K562 (cell line): ENCODE measurements around the gene ZNF438. TPM values are rescaled to one million over a fixed set of nuclear protein-coding genes. Genes with fewer than 3 reads are reported as not detected.

Experiments
- ATAC-seq: fragments of 200-7000 bp; cut with Tn5 transposase; 3 replicates; pipeline ENCODE4 v1.9.1; 2020; ENCODE audit warnings: moderate library complexity
- BruUV-seq: library from RNA; stranded (reverse); fragments of 400-500 nt; replicated peaks from 2 replicates; lab custom pipeline; 2021; lab: Mats Ljungman, UMichigan
- CTCF ChIA-PET: fragments of 300-600 bp; formaldehyde crosslinking; extraction: SDS; loops from one replicate; lab custom pipeline; 2021; ENCODE audit warnings: low intra/inter-chr PET ratio; lab: Yijun Ruan, JAX
- POLR2A ChIA-PET: fragments of 300-600, 350-650 bp; sonication (Branson Sonifier 250); formaldehyde crosslinking; extraction: SDS; loops from one replicate; lab custom pipeline; 2021; ENCODE audit warnings: antibody characterized with exemption, inconsistent platforms; lab: Yijun Ruan, JAX
- DNase-seq, 4 experiments: peaks; one replicate each; pipeline versions ENCODE4 v3.0.0 to v3.0.0-alpha.2; 2011 to 2018; ENCODE audit warnings: low spot score in 3 of 4, mixed read lengths in 3 of 4; ENCODE audit errors: extremely low read depth in 1 of 4
- FAIRE-seq: peaks from 2 replicates; lab custom pipeline; 2011; peaks lifted over from hg19 to GRCh38; lab: Jason Lieb, UNC
- H2AFZ ChIP-seq: 2 replicates; pipeline ENCODE4 v1.6.0; 2011; ENCODE audit warnings: low read depth, low read length, control low read depth, inconsistent platforms
- H3K27ac ChIP-seq: fragments of 200-600 bp; 3 replicates; pipeline ENCODE4 v1.8.0; 2011; ENCODE audit warnings: low read depth, mild to moderate bottlenecking, control low read depth, inconsistent platforms, low read length, moderate library complexity, mixed read lengths; ENCODE audit errors: extremely low read depth
- H3K27me3 ChIP-seq, 2 experiments: fragments of 300-600 bp in 1 of 2; 2 replicates in 1 of 2; 3 replicates in 1 of 2; pipeline versions ENCODE4 v1.6.0 to v1.8.0; 2011; ENCODE audit warnings: inconsistent platforms in 2 of 2, low read length in 2 of 2, mild to moderate bottlenecking in 1 of 2, mixed read lengths in 1 of 2, moderate library complexity in 1 of 2; ENCODE audit not compliant: control insufficient read depth in 2 of 2, insufficient read depth in 2 of 2
- H3K36me3 ChIP-seq: fragments of 300-600 bp; 3 replicates; pipeline ENCODE4 v1.8.0; 2011; ENCODE audit warnings: mild to moderate bottlenecking, low read length, inconsistent platforms; ENCODE audit not compliant: control insufficient read depth, insufficient read depth
- H3K4me1 ChIP-seq, 2 experiments: fragments of 200-600 bp in 1 of 2; replicated peaks in 1 of 2; 2 replicates in 1 of 2; 3 replicates in 1 of 2; pipeline versions ENCODE4 v1.5.1 to v1.8.0; 2011; ENCODE audit warnings: inconsistent platforms in 2 of 2, low read length in 2 of 2, mild to moderate bottlenecking in 1 of 2, mixed read lengths in 1 of 2, moderate library complexity in 1 of 2; ENCODE audit not compliant: control insufficient read depth in 2 of 2, insufficient read depth in 2 of 2
- H3K4me2 ChIP-seq: 2 replicates; pipeline ENCODE4 v1.6.1; 2011; ENCODE audit warnings: low read length, control low read depth, inconsistent platforms, mixed read lengths; ENCODE audit not compliant: insufficient read depth
- H3K4me3 ChIP-seq: fragments of 200-600 bp; sonication (generic), shearing (Covaris generic); 2 replicates; pipeline ENCODE4 v1.5.1; 2016; ENCODE audit warnings: control low read depth, inconsistent platforms
- H3K79me2 ChIP-seq: fragments of 200-600 bp; 3 replicates; pipeline ENCODE4 v1.8.0; 2011; ENCODE audit warnings: low read length, inconsistent platforms; ENCODE audit not compliant: control insufficient read depth, insufficient read depth
- H3K9ac ChIP-seq, 2 experiments: 2 replicates each; pipeline versions ENCODE4 v1.6.0 to v1.6.1; 2011; ENCODE audit warnings: low read depth in 2 of 2, low read length in 2 of 2, control low read depth in 1 of 2, inconsistent platforms in 1 of 2, mild to moderate bottlenecking in 1 of 2, mixed read lengths in 1 of 2; ENCODE audit not compliant: insufficient read depth in 1 of 2
- H3K9me1 ChIP-seq: one replicate; pipeline ENCODE4 v1.6.0; 2011; ENCODE audit warnings: inconsistent platforms, mild to moderate bottlenecking, low read length, moderate library complexity; ENCODE audit not compliant: control insufficient read depth, insufficient read depth
- H3K9me3 ChIP-seq: replicated peaks from 2 replicates; pipeline ENCODE4 v1.5.1; 2011; ENCODE audit warnings: low read depth, low read length, inconsistent platforms; ENCODE audit not compliant: control insufficient read depth, insufficient read depth
- H4K20me1 ChIP-seq: replicated peaks from 2 replicates; pipeline ENCODE4 v1.6.1; 2011; ENCODE audit warnings: low read length, inconsistent platforms, mixed read lengths; ENCODE audit not compliant: control insufficient read depth, insufficient read depth
- BHLHE40 ChIP-seq: IDR thresholded peaks from 2 replicates; pipeline ENCODE4 v1.6.1; 2011; ENCODE audit warnings: low read length, improper control_type of control experiment
- HLTF ChIP-seq: fragments of 450-650 bp; IDR thresholded peaks from 2 replicates; pipeline ENCODE4 v1.6.1; 2016
- KDM2B ChIP-seq: fragments of 250-450 bp; sonication (Bioruptor Pico); IDR thresholded peaks from 2 replicates; pipeline ENCODE4 v1.8.0; 2021; ENCODE audit warnings: mild to moderate bottlenecking, moderate library complexity
- KLF1 ChIP-seq: fragments of 450-650 bp; IDR thresholded peaks from 2 replicates; pipeline ENCODE4 v1.6.1; 2016; ENCODE audit warnings: missing genetic modification characterization, missing compliant biosample characterization
- NCOA1 ChIP-seq: fragments of 450-650 bp; IDR thresholded peaks from 2 replicates; pipeline ENCODE4 v1.6.1; 2016; ENCODE audit warnings: low read depth
- TFAP4 ChIP-seq: sonication (generic); formaldehyde crosslinking; IDR thresholded peaks from 2 replicates; pipeline ENCODE4 v1.8.0; 2022; ENCODE audit warnings: missing genetic modification reagents, mild to moderate bottlenecking, moderate library complexity, borderline replicate concordance
- ZBTB49 ChIP-seq: sonication (generic); formaldehyde crosslinking; IDR thresholded peaks from 2 replicates; pipeline ENCODE4 v1.8.0; 2022; ENCODE audit warnings: missing genetic modification reagents, mild to moderate bottlenecking, borderline replicate concordance
- ZNF239 ChIP-seq: fragments of 250-450 bp; sonication (Bioruptor Pico); IDR thresholded peaks from 2 replicates; pipeline ENCODE4 v1.4.0; 2020; ENCODE audit warnings: mild to moderate bottlenecking
- ZNF449 ChIP-seq: fragments of 250-450 bp; sonication (Bioruptor Pico); IDR thresholded peaks from 2 replicates; pipeline ENCODE4 v1.8.0; 2022; ENCODE audit warnings: moderate library complexity, mild to moderate bottlenecking, inconsistent platforms
- ZNF785 ChIP-seq: fragments of 250-450 bp; sonication (Bioruptor Pico); IDR thresholded peaks from 2 replicates; pipeline ENCODE4 v1.4.0; 2020; ENCODE audit warnings: mild to moderate bottlenecking
- WGBS: fragments of 100-300 bp; shearing (Covaris generic); methylation state at CpG from one replicate; pipeline ENCODE4 v1.1.6; 2016; ENCODE audit warnings: low coverage, mixed read lengths; ENCODE audit not compliant: insufficient coverage; ENCODE audit errors: missing lambda C conversion rate; 5-methylcytosine and 5-hydroxymethylcytosine counted together
- in situ Hi-C: fragments of 300-500 bp; cut with MboI; formaldehyde crosslinking; loops from 4 replicates; pipeline ENCODE4 v1.15.0; 2018; ENCODE audit warnings: inconsistent platforms, mixed read lengths
- intact Hi-C: fragments of 100-400 bp; cut with micrococcal nuclease; formaldehyde crosslinking; loops from 2 replicates; pipeline ENCODE4 v1.14.2; 2022
- polyA plus RNA-seq, 8 experiments: library from polyadenylated mRNA; depleted of rRNA in 4 of 8; stranded (reverse) in 5 of 8; unstranded in 3 of 8; fragments of >200 nt; fragmentation: Nextera tagmentation in 2 of 8; fragmentation: Illumina TruSeq in 1 of 8; extraction: Ambion mirVana in 2 of 8; extraction: Trizol in 1 of 8; gene quantifications; 2 replicates each; pipeline versions ENCODE4 v1.2.1 to v1.2.3, GENCODE V29; 2011 to 2014; ENCODE audit warnings: inconsistent platforms in 1 of 8, missing spikeins in 1 of 8
- total RNA-seq, 7 experiments: library from RNA; depleted of rRNA in 6 of 7; stranded (reverse); fragments of >200 nt in 6 of 7; fragmentation: Illumina TruSeq in 2 of 7; extraction: Trizol in 2 of 7; gene quantifications; 2 replicates each; pipeline versions ENCODE4 v1.2.1 to v1.2.3, GENCODE V29; 2011 to 2021; ENCODE audit warnings: low replicate concordance in 1 of 7
- TF ChIP-seq, protein P1 (sequence below), 2 experiments: fragments of 450-650 bp; IDR thresholded peaks; 2 replicates each; pipeline ENCODE4 v1.6.1; 2016

ZNF438 gene
- total and polyA plus RNA-seq, 9 of the 15 experiments (the other 6 are each of a cell fraction or from before 2014, with no cell fraction given), result 0.45 to 1.5 (median 0.91) TPM

- CTCF ChIA-PET, result no interaction called here
- Histone ChIP-seq H3K79me2 (no peaks in the 10 kb centered on the region), H3K27ac (no peak overlapping the region), H3K9me1 (no peaks in the 10 kb centered on the region), H3K9ac (no peak overlapping the region), H2AFZ (no peak overlapping the region), H3K9me3 (no peaks in the 10 kb centered on the region), H3K36me3 (no peaks in the 10 kb centered on the region), H3K27me3 (peaks cover 0 to 6% of the 10 kb centered on the region in 2 experiments; a peak in 1 of 5 replicates), H3K4me1 (no peaks in the 10 kb centered on the region), H3K4me3 (no peak overlapping the region), H4K20me1 (no peaks in the 10 kb centered on the region), H3K4me2 (no peak overlapping the region)
- DNase-seq, result no peak
- ATAC-seq, result no peak
- TF ChIP-seq, protein P1, sequence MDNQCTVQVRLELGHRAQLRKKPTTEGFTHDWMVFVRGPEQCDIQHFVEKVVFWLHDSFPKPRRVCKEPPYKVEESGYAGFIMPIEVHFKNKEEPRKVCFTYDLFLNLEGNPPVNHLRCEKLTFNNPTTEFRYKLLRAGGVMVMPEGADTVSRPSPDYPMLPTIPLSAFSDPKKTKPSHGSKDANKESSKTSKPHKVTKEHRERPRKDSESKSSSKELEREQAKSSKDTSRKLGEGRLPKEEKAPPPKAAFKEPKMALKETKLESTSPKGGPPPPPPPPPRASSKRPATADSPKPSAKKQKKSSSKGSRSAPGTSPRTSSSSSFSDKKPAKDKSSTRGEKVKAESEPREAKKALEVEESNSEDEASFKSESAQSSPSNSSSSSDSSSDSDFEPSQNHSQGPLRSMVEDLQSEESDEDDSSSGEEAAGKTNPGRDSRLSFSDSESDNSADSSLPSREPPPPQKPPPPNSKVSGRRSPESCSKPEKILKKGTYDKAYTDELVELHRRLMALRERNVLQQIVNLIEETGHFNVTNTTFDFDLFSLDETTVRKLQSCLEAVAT (IDR thresholded peaks at IDR 0.05), result no peak
- intact Hi-C loops (no loop called here), in situ Hi-C loops (no loop called here)
- FAIRE-seq, result no peak
- POLR2A ChIA-PET, result no interaction called here
- BruUV-seq, result no TSS peak
These were observed 154.6 kb downstream of the ZNF438 start for GRCh38 chr10:30877111-30877510.

- 9% methylated on average over 1 of the region's 1 CpG for WGBS
- intact Hi-C loops (no loop called here), in situ Hi-C loops (no loop called here)
- H4K20me1 ChIP-seq, result no peaks in the 10 kb centered on the region
- POLR2A ChIA-PET, result no interaction called here
- no peak overlapping the region for H3K4me2 ChIP-seq
- FAIRE-seq (no peak), DNase-seq (no peak), ATAC-seq (no peak)
- H3K9me1 ChIP-seq, result no peaks in the 10 kb centered on the region
- no peak overlapping the region for H3K9ac ChIP-seq
- no TSS peak for BruUV-seq
- peaks cover 0 to 2% of the 10 kb centered on the region in 2 experiments; a peak in 1 of 5 replicates for H3K27me3 ChIP-seq
- no peaks in the 10 kb centered on the region for H3K4me1 ChIP-seq
- H3K36me3 ChIP-seq, result no peaks in the 10 kb centered on the region
- no peak overlapping the region for H3K27ac ChIP-seq
- H2AFZ ChIP-seq, result no peak overlapping the region
- H3K79me2 ChIP-seq, result no peaks in the 10 kb centered on the region
- no peaks in the 10 kb centered on the region for H3K9me3 ChIP-seq
- CTCF ChIA-PET, result no interaction called here
- no peak overlapping the region for H3K4me3 ChIP-seq
- TF ChIP-seq HLTF (no peak), KLF1 (tag) (no peak), NCOA1 (no peak), TFAP4 (CRISPR knock-in tag) (no peak), BHLHE40 (no peak), ZNF239 (no peak), ZNF785 (CRISPR knock-in tag) (no peak), KDM2B (CRISPR knock-in tag) (no peak), ZNF449 (CRISPR knock-in tag) (no peak), ZBTB49 (CRISPR knock-in tag) (no peak)
These were observed 158.3 kb downstream of the ZNF438 start for GRCh38 chr10:30873411-30873810.
